Amniotic epithelial cell (primary cell): ENCODE data around the gene LFNG.

Experiments
- DNase-seq: peaks from one replicate; pipeline ENCODE4 v3.0.0-alpha.2; 2010; ENCODE audit warnings: low read depth

The LFNG gene

DNA sequence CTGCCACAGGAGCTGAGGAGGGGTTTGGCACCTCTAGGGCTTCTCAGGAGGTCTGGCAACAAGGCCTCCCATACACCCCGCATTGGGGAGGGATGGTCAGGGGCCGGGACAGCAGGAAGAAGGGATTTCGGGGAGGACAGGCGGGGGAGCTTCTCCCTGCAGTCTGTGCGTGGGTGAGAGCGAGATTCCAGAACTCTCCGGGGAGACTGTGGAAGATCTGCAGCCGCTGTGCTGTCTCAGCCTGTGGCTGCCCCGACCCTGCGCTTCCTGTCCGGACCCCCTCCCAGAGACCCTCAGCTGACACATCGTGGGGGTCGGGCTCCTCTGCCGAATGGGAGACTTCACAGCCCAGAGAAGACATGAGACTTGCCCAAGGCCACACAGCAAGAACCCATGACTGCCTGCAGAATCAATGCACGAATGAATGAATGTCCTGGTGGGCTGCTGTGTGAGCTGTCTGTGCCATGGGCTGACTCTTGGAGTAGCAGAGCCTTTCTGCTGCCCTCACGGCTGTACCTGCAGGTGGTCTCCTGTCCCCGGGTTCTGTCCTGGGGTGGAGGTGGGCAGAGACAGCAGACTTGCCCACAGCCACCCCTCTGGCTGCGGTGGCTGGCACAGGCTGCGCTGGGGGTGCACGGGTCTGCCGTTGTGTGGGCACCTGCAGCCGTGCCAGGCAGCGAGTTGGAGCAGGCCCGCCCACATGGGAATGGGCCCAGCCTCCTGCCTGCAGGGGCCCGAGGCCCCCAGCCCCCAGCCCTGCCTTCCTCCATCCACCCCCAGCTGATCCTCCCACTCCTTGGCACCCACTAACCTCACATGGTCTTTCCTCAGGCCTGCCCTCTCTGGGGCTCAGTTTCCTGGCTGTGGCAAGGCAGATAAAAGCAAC, 16.3 kb upstream of the LFNG start:
- DNase-seq = no peak

- DNase-seq = no peak
These were observed 15.3 kb upstream of the LFNG start for GRCh38 chr7:2504128-2504888.

GRCh38 chr7:2504889-2505375, 14.6 kb upstream of the LFNG start:
- DNase-seq = no peak

GRCh38 chr7:2505401-2505800, 14.2 kb upstream of the LFNG start:
- DNase-seq = no peak

- DNase-seq = no peak
These were observed 12.2 kb upstream of the LFNG start for GRCh38 chr7:2507208-2507916.

- DNase-seq = no peak
These were observed 11.7 kb upstream of the LFNG start for GRCh38 chr7:2507917-2508306.

DNA sequence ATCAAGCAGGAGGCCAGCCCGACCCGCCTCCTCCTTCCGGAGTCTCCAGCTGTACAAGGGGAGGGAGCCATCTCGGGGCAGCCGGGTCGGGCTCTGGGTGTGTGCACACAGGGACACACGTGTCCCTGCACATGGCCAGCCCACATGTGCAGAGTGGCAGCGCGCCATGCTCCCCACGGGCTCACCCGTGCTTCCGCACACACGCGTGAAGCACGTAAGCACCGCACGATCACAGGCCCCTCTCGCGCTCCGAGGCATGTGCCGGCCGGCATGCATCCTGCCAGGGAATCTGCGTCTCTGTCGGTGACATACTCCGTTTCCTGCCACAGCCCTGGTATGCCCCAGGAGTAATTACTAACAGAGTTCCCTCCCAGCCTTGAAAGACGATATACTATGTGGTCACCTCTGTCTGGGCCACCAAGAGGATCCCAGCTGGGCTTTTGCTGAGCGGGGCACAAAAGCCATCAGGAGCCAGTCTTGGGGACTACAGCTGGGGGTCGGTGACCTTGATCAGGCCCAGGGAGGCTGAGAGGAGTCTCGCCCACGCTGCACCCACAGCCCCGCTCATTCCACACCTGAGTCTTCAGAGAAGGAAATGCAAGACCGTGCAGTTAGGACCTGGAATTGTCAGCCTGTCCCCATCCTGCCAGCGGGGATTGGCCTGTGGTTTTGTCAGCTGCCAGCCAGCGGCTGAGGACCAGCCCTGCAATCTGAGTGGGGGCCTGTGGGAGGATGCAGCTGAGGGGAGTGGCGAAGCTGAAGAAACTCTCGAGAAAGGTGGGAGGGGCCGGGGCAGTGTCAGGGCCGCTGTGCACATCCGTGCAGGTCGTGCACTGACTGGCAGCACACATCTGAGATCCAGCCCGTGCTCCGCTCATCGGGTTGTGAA, 11.0 kb upstream of the LFNG start:
- no peak for DNase-seq

DNA sequence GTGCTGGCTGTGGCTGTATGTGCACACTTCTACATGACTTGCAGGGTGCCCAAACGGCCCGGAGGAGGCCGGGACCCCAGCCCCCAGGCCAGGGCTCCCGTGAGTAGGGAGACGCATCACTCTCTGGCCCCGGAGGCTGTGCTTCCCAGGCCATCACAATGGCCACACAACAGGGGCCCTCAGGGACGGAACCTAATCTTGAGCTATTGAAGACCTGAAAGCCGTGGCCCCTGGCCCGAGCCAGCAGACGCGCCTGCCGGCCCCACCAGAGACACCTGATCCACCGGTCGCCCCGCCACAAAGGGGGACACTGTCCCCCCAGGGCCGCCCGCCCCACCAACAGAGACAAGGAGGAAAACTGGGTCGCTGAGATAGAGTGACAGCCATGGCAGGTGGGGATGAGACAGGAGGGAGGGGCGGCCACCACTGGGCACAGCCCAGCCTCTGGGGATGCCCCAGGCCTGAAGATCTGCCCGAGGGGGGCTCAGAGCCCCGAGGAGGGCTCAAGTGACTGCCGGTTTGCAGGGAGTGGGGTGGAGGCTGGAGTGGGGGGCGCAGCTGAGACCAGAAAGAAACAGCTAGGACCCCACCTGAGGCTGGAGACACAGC, 10.2 kb upstream of the LFNG start:
- DNase-seq = no peak

GRCh38 chr7:2510130-2510776, 9.3 kb upstream of the LFNG start:
- no peak for DNase-seq

GRCh38 chr7:2510909-2511768, 8.4 kb upstream of the LFNG start:
- peak; percentile 33 for DNase-seq

DNA sequence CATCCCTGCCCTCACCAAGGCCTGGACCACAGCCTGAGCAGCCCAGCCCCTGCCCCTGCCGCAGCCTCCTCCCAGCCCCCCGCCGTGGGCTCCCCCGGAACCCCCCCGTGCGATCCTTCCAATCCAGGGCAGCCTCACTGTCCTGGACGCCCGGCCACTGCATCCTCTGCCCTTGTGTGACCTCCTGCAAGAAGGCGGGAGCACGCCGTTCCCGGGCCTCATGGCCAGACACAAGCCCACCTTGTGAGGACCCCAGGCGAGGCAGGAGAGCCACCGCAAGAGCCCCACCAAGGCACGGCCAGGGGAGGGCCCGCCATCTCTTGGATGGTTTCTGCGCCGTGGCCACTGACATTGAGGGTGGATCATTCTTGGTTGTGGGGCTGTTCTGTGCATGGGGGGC, 7.8 kb upstream of the LFNG start:
- DNase-seq = no peak

GRCh38 chr7:2512179-2512661, 7.4 kb upstream of the LFNG start:
- no peak for DNase-seq

DNA sequence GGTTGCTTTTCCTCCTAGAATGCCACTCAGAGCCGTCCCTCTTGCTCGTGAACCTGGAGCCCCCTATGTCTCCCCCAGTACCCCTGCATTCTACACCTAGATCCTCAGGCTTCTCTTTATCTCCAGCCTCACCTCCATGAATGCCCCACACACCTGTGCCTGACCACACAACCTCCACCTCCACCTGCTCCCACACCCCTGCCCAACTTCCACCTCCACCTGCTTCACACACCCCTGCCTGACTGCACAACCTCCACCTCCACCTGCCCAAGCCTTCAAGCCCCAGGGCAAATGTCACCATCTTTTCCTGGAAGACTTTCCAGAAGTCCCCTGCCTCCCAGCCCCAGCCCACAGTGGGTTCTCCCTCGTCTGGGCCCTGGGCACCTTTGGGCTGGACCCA, 6.9 kb upstream of the LFNG start:
- no peak for DNase-seq

DNA sequence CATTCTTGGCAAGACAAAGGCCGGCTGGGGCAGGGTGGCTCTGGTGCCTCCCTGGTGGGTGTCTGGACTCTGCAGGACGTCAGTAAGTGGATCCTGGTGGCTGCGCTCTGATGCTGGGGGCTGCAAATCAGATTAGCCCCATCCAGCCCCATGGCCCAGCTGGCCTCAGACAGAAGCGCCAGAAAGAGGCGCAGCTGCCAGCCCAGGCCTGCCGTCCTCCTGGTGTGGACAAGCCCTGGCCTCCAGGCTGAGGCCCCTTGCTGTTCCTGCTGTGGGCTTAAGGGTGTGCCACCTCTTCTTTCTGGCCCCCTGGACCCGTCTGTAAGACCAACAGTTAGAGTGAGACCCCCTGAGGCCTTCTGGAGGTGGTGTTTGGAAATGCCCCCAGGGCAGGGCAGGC, 5.9 kb upstream of the LFNG start:
- DNase-seq = no peak

DNA sequence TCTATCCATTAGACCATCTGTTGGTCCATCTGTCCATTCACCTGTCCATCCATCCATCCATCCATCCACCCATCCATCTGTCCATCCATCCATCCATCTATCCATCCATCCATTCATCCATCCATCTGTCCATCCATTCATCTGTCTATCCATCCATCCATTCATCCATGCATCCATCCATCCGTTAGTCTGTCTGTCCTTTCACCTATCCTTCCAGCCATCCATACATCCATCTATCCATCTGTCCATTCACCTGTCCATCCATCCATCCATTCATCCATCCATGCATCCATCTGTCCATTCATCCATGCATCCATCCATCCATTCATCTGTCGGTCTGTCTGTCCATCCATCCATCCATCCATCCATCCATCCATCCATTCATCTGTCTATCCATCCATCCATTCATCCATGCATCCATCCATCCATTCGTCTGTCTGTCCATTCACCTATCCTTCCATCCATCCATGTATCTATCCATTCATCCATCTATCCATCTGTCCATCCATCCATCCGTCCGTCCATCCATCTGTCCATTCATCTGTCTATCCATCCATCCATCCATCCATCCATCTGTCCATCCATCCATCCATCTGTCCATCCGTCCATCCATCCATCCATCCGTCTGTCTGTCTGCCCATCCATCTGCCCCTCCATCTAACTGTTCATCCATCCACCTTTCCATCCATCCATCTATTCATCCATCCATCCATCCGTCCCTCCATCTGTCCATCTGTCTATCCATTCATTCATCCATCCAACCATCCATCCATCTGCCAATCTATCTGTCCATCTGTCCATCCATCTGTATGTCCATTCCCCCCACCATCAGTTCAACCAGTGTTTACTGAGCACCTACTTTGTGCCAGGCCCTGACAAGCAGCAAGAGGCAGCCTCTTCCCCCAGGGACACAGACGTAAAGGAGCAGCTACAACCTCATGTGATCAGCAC, 4.8 kb upstream of the LFNG start:
- DNase-seq = no peak

- no peak for DNase-seq
These were observed 4.0 kb upstream of the LFNG start for GRCh38 chr7:2515424-2516193.

GRCh38 chr7:2516194-2516555, 3.4 kb upstream of the LFNG start:
- no peak for DNase-seq

- peak; percentile 90 for DNase-seq
These were observed 2.5 kb upstream of the LFNG start for GRCh38 chr7:2517026-2517425.
